Panc1 (cell line): ENCODE results near the gene ASTN2. TPM values are rescaled to one million over a fixed set of nuclear protein-coding genes. Genes with fewer than 3 reads are reported as not detected.

Source experiments
- ATAC-seq: fragments of 200-7000 bp; cut with Tn5 transposase; 2 replicates; pipeline ENCODE4 v1.9.1; 2020; ENCODE audit warnings: mild to moderate bottlenecking, moderate library complexity
- BruUV-seq: library from RNA; stranded (reverse); fragments of 400-500 nt; replicated peaks from 2 replicates; lab custom pipeline; 2021; lab: Mats Ljungman, UMichigan
- CTCF ChIA-PET: fragments of 300-600 bp; sonication (Branson Sonifier 250); formaldehyde crosslinking; loops from one replicate; lab custom pipeline; 2022; ENCODE audit warnings: antibody characterized with exemption; lab: Charles Lee
- POLR2A ChIA-PET: fragments of 300-600 bp; sonication (Branson Sonifier 250); formaldehyde crosslinking; loops from one replicate; lab custom pipeline; 2022; ENCODE audit warnings: antibody characterized with exemption; lab: Charles Lee
- DNase-seq: peaks from one replicate; pipeline ENCODE4 v3.0.0-alpha.2; 2010; ENCODE audit warnings: low read depth, low spot score
- H3K27ac ChIP-seq: 2 replicates; pipeline ENCODE4 v1.5.1; 2011; ENCODE audit warnings: mild to moderate bottlenecking, low read length, inconsistent platforms
- H3K27me3 ChIP-seq: fragments of 200-500 bp; sonication (Bioruptor generic); 2 replicates; pipeline ENCODE4 v1.6.0; 2014; ENCODE audit warnings: low read length, inconsistent platforms; ENCODE audit not compliant: control insufficient read depth, insufficient read depth
- H3K36me3 ChIP-seq: fragments of 200-500 bp; sonication (Bioruptor generic); 2 replicates; pipeline ENCODE4 v1.5.1; 2014; ENCODE audit warnings: inconsistent platforms, mild to moderate bottlenecking, low read length, moderate library complexity; ENCODE audit not compliant: control insufficient read depth, insufficient read depth
- H3K4me1 ChIP-seq: 2 replicates; pipeline ENCODE4 v1.5.1; 2011; ENCODE audit warnings: inconsistent platforms, mild to moderate bottlenecking, low read length, moderate library complexity; ENCODE audit not compliant: control insufficient read depth, insufficient read depth
- H3K4me3 ChIP-seq, 2 experiments: 2 replicates each; pipeline ENCODE4 v1.5.1; 2011 to 2012; ENCODE audit warnings: low read depth in 2 of 2, low read length in 2 of 2, mild to moderate bottlenecking in 2 of 2, inconsistent platforms in 1 of 2, moderate library complexity in 1 of 2
- H3K9me3 ChIP-seq: fragments of 200-500 bp; sonication (Bioruptor generic); 2 replicates; pipeline ENCODE4 v1.5.1; 2014; ENCODE audit warnings: low read depth, mild to moderate bottlenecking, inconsistent platforms, low read length, moderate library complexity; ENCODE audit not compliant: control insufficient read depth, insufficient read depth
- CTCF ChIP-seq: fragments of 450-650 bp; IDR thresholded peaks from 2 replicates; pipeline ENCODE4 v1.5.1; 2017; ENCODE audit warnings: mild to moderate bottlenecking
- POLR2AphosphoS5 ChIP-seq: IDR thresholded peaks from 2 replicates; pipeline ENCODE4 v1.6.1; 2012; ENCODE audit warnings: mild to moderate bottlenecking, low read depth, low read length, moderate library complexity
- REST ChIP-seq, 2 experiments: IDR thresholded peaks; 2 replicates each; pipeline ENCODE4 v1.6.1; 2011 to 2012; ENCODE audit warnings: low read depth in 2 of 2, control low read depth in 1 of 2, low read length in 1 of 2, mild to moderate bottlenecking in 1 of 2, moderate library complexity in 1 of 2; ENCODE audit not compliant: insufficient read depth in 1 of 2
- SIN3A ChIP-seq: IDR thresholded peaks from 2 replicates; pipeline ENCODE4 v1.6.1; 2012; ENCODE audit warnings: low read depth, mild to moderate bottlenecking, low read length, moderate library complexity, borderline replicate concordance; ENCODE audit not compliant: insufficient read depth
- TCF7L2 ChIP-seq: IDR thresholded peaks from 2 replicates; pipeline ENCODE4 v1.6.1; 2011; ENCODE audit warnings: mild to moderate bottlenecking, low read depth, low read length, inconsistent platforms
- in situ Hi-C: cut with HindIII; loops from 2 replicates; pipeline ENCODE4 v1.10.0; 2016; ENCODE audit warnings: low sequenced_read_pairs, low pct_unique_long_range_greater_than_20kb
- intact Hi-C: fragments of 100-400 bp; cut with micrococcal nuclease; formaldehyde crosslinking; loops from one replicate; pipeline ENCODE4 v1.10.0; 2022; ENCODE audit not compliant: unreplicated experiment
- total RNA-seq: library from RNA; stranded (reverse); gene quantifications from one replicate; pipeline ENCODE4 v1.2.1, GENCODE V29; 2021; ENCODE audit not compliant: unreplicated experiment

Gene ASTN2
- total RNA-seq, 1 experiment from 2014 or later: 3.9 TPM

DNA sequence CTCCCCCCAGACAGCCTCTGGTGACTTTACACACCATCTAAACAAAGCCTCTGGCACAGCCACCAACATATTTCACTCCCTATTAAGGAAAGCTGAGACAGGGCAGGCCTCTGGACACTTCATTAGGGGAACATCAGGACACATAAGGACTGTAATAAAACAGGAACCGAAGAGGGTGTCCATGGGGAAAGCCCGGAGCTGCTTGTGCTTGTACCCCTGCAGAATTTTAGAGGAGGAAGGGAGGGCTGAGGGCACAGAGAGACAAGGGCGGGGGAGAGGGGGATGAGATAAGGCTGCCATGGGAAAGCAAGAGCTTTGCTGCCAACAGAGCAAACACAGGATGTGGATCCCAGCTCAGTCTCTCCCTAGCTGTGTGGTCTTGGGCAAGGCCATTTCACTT is 138.4 kb downstream of the ASTN2 start:
- intact Hi-C loops (no loop called here), in situ Hi-C loops (no loop called here)
- ChIA-PET POLR2A (no interaction called here), CTCF (no interaction called here)
- TF ChIP-seq REST (IDR thresholded peaks at IDR 0.05; ENCODE audit: insufficient read depth in 1 of 2, low read depth in 2 of 2, low read length in 1 of 2): no peak
- TF ChIP-seq SIN3A: no peak
- TF ChIP-seq POLR2AphosphoS5: no peak
- TF ChIP-seq TCF7L2: no peak
- no peak for TF ChIP-seq CTCF
- Histone ChIP-seq H3K9me3 (no peaks in the 10 kb centered on the region), H3K4me1 (no peaks in the 10 kb centered on the region), H3K27ac (no peak overlapping the region), H3K4me3 (no peak overlapping the region), H3K27me3 (no peaks in the 10 kb centered on the region), H3K36me3 (no peaks in the 10 kb centered on the region)
- ATAC-seq (no peak), DNase-seq (no peak)
- BruUV-seq: no TSS peak

DNA sequence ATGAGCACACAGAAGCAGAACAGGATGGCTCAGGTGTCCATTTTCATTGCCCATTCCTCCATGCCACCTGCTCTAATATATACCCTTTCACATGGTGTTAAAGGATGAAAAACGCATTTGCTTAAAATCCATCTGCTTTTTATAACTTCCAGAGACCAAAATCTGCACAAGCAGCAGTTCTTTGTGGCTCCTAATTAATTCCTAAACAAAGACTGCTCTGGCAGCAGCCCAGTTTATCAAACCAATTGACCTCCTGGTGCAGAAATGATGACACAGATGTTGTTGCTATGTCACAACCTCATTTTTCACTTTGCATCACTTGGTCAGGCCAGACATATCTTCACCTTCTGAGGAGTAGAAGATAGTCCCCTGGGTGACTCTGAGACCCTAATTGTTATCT is 141.2 kb downstream of the ASTN2 start:
- H3K27ac ChIP-seq: no peak overlapping the region
- BruUV-seq: no TSS peak
- CTCF ChIA-PET: no interaction called here
- intact Hi-C loops: no loop called here
- POLR2A ChIA-PET: no interaction called here
- DNase-seq (no peak), ATAC-seq (no peak)
- H3K9me3 ChIP-seq: no peaks in the 10 kb centered on the region
- in situ Hi-C loops: no loop called here
- no peak for TF ChIP-seq TCF7L2
- no peak overlapping the region for H3K4me3 ChIP-seq
- no peaks in the 10 kb centered on the region for H3K4me1 ChIP-seq
- no peaks in the 10 kb centered on the region for H3K27me3 ChIP-seq
- H3K36me3 ChIP-seq: no peaks in the 10 kb centered on the region

- no peaks in the 10 kb centered on the region for H3K4me1 ChIP-seq
- H3K27ac ChIP-seq: no peak overlapping the region
- in situ Hi-C loops: no loop called here
- H3K36me3 ChIP-seq: no peaks in the 10 kb centered on the region
- H3K27me3 ChIP-seq: no peaks in the 10 kb centered on the region
- no peak overlapping the region for H3K4me3 ChIP-seq
- intact Hi-C loops: no loop called here
- DNase-seq: no peak
- TF ChIP-seq REST (IDR thresholded peaks at IDR 0.05; ENCODE audit: insufficient read depth in 1 of 2, low read depth in 2 of 2, low read length in 1 of 2) (no peak), SIN3A (no peak), TCF7L2 (no peak), POLR2AphosphoS5 (no peak), CTCF (no peak)
- H3K9me3 ChIP-seq: no peaks in the 10 kb centered on the region
- BruUV-seq: no TSS peak
- ChIA-PET CTCF (no interaction called here), POLR2A (no interaction called here)
- no peak for ATAC-seq
These were observed 145.9 kb downstream of the ASTN2 start for GRCh38 chr9:117268847-117269446.
